HCT116 (cell line): ENCODE measurements around the gene LDLRAD4.

Experiments
- CTCF ChIP-seq, 3 experiments: fragments of 200-600 bp in 1 of 3; sonication (generic) in 1 of 3; IDR thresholded peaks in 2 of 3; conservative IDR thresholded peaks in 1 of 3; 2 replicates each; pipeline ENCODE4 v1.5.1; 2012 to 2017; ENCODE audit warnings: low read depth in 2 of 3, low read length in 2 of 3, antibody characterized with exemption in 1 of 3, borderline replicate concordance in 1 of 3, control low read depth in 1 of 3, mild to moderate bottlenecking in 1 of 3, mixed read lengths in 1 of 3, mixed run types in 1 of 3, moderate library complexity in 1 of 3; ENCODE audit not compliant: insufficient read depth in 1 of 3
- EGR1 ChIP-seq: IDR thresholded peaks from 2 replicates; pipeline ENCODE4 v1.6.1; 2012; ENCODE audit warnings: low read depth
- EZH2 ChIP-seq: fragments of 200-600 bp; sonication (generic); IDR thresholded peaks from 2 replicates; pipeline ENCODE4 v1.6.1; 2017; ENCODE audit warnings: antibody characterized with exemption, mixed run types
- FOSL1 ChIP-seq: IDR thresholded peaks from 2 replicates; pipeline ENCODE4 v1.6.1; 2012; ENCODE audit warnings: low read depth
- POLR2A ChIP-seq: IDR thresholded peaks from 2 replicates; pipeline ENCODE4 v1.7.0; 2011; ENCODE audit warnings: borderline replicate concordance; ENCODE audit not compliant: insufficient read depth, insufficient read length; ENCODE audit errors: extremely low read depth
- POLR2AphosphoS5 ChIP-seq: IDR thresholded peaks from 2 replicates; pipeline ENCODE4 v1.6.1; 2011; ENCODE audit warnings: mild to moderate bottlenecking, low read depth, low read length, moderate library complexity
- SIN3A ChIP-seq: IDR thresholded peaks from 2 replicates; pipeline ENCODE4 v1.6.1; 2012; ENCODE audit warnings: low read depth
- SP1 ChIP-seq: IDR thresholded peaks from 2 replicates; pipeline ENCODE4 v1.6.1; 2012; ENCODE audit warnings: low read depth
- SRF ChIP-seq: IDR thresholded peaks from 2 replicates; pipeline ENCODE4 v1.6.1; 2012; ENCODE audit warnings: low read depth
- TCF7L2 ChIP-seq: IDR thresholded peaks from 2 replicates; pipeline ENCODE4 v1.7.0; 2011; ENCODE audit warnings: borderline replicate concordance, inconsistent platforms; ENCODE audit not compliant: insufficient read depth, insufficient read length; ENCODE audit errors: extremely low read depth

GRCh38 chr18:13275075-13275474, 56.5 kb downstream of the LDLRAD4 start:
- TF ChIP-seq CTCF (IDR thresholded peaks at IDR 0.05 in 2 of 3, conservative IDR thresholded peaks at IDR 0.05 in 1 of 3; ENCODE audit: borderline replicate concordance in 1 of 3, insufficient read depth in 1 of 3, low read depth in 2 of 3, low read length in 2 of 3) (no peak), EZH2 (no peak), EGR1 (no peak), SIN3A (no peak), SRF (no peak), SP1 (no peak), POLR2A (no peak), TCF7L2 (no peak), FOSL1 (no peak), POLR2AphosphoS5 (no peak)
